Bronchial epithelial cell (primary cell): ENCODE data around the gene BABAM2. TPM values are rescaled to one million over a fixed set of nuclear protein-coding genes. Genes with fewer than 3 reads are reported as not detected.

Source experiments
- DNase-seq: peaks from one replicate; pipeline ENCODE4 v3.0.0-alpha.2; 2010; ENCODE audit warnings: low read depth
- FAIRE-seq: peaks from 2 replicates; lab custom pipeline; 2011; peaks lifted over from hg19 to GRCh38; lab: Jason Lieb, UNC
- H3K27me3 ChIP-seq: 2 replicates; pipeline ENCODE4 v1.5.1; 2011; ENCODE audit warnings: low read length; ENCODE audit not compliant: control insufficient read depth, insufficient read depth
- H3K36me3 ChIP-seq: 2 replicates; pipeline ENCODE4 v1.5.1; 2011; ENCODE audit warnings: low read length; ENCODE audit not compliant: control insufficient read depth, insufficient read depth
- H3K4me3 ChIP-seq: 2 replicates; pipeline ENCODE4 v1.5.1; 2011; ENCODE audit warnings: mild to moderate bottlenecking, low read depth, low read length, control low read depth
- CTCF ChIP-seq: IDR thresholded peaks from 2 replicates; pipeline ENCODE4 v1.5.1; 2011; ENCODE audit warnings: mild to moderate bottlenecking, moderate library complexity, low read length, control low read depth, inconsistent platforms; ENCODE audit not compliant: insufficient read depth, severe bottlenecking
- total RNA-seq: library from RNA; depleted of rRNA; stranded (reverse); fragments of >200 nt; gene quantifications from 2 replicates; pipeline ENCODE4 v1.2.1, GENCODE V29; 2014

Gene BABAM2
- total RNA-seq, 1 donor from 2014 or later: 8.4 TPM

DNA sequence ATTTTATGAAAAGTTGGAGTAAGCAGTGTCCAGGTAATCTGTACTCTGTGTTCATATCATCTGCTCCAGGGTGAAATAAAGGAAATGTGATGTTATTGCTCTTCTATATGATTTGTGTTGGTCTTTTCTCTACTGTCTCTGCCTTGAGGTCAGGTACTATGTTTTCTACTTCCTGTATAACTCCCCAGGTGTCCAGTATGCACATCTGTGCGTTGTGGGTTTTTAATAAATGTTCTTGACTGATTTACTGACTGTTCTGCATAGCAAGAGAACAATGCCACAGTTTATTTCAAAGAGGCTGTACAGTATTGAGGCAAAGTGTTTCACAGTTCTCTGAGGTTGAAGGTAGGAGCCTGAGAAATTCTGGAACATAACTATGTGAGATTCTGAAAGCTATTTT lies 89.7 kb downstream of the BABAM2 start:
- FAIRE-seq: no peak
- TF ChIP-seq CTCF: no peak

DNA sequence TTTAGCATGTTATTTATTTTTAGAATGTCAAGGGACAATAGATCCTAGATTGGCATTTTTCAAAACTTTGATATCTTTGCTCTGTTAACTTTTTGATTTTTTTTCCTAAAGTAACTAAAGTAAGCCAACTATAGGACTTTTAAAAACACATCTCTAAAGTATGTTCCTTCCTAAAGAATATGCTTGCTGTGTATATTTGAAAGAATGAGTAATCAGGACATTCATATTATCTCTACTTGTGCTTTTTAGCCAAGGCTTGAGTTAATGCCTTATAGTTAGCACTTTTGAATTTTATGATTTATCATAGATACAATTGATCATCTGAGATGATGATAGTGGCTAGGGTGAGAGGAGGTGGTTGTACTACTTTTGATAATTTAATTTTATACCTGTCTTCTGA lies 93.6 kb downstream of the BABAM2 start:
- FAIRE-seq (no peak), DNase-seq (no peak)
- TF ChIP-seq CTCF: no peak
- no peaks in the 10 kb centered on the region for H3K36me3 ChIP-seq
- H3K4me3 ChIP-seq: no peak overlapping the region
- H3K27me3 ChIP-seq: no peaks in the 10 kb centered on the region

More for the DNA sequence above, 89.7 kb downstream of the BABAM2 start:
- Histone ChIP-seq H3K36me3 (no peaks in the 10 kb centered on the region), H3K4me3 (no peak overlapping the region), H3K27me3 (no peaks in the 10 kb centered on the region)
- no peak for DNase-seq

GRCh38 chr2:27988306-27988705 lies 97.8 kb downstream of the BABAM2 start:
- TF ChIP-seq CTCF: no peak
- no peak for FAIRE-seq
- H3K27me3 ChIP-seq: no peaks in the 10 kb centered on the region
- no peaks in the 10 kb centered on the region for H3K36me3 ChIP-seq
- no peak for DNase-seq
- no peak overlapping the region for H3K4me3 ChIP-seq

- TF ChIP-seq CTCF: no peak
- H3K36me3 ChIP-seq: no peaks in the 10 kb centered on the region
- FAIRE-seq (no peak), DNase-seq (peak; percentile 24)
- no peak overlapping the region for H3K4me3 ChIP-seq
- H3K27me3 ChIP-seq: no peaks in the 10 kb centered on the region
Observed at GRCh38 chr2:27988718-27989117, 98.2 kb downstream of the BABAM2 start.

DNA sequence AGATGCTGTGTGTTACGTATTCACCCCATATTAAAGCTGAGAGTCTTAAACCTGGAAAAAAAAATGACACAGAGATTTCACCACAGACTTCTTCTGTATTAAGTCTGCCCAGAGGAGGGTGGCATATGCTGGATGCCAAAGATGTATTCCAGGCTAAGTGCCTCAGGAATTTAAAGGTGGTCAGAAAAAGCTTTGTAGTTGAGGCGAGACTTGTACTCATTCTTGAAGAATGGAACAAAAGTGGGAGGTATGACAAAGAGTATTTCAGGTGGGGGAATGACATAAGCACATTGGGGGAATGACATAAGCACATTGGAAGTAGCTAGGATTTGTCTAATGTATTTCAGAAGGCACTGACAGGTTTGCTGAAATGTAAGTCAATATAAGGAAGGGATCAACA lies 98.6 kb downstream of the BABAM2 start:
- FAIRE-seq: no peak
- no peak overlapping the region for H3K4me3 ChIP-seq
- DNase-seq: peak; percentile 96
- TF ChIP-seq CTCF: no peak
- no peaks in the 10 kb centered on the region for H3K27me3 ChIP-seq
- no peaks in the 10 kb centered on the region for H3K36me3 ChIP-seq

DNA sequence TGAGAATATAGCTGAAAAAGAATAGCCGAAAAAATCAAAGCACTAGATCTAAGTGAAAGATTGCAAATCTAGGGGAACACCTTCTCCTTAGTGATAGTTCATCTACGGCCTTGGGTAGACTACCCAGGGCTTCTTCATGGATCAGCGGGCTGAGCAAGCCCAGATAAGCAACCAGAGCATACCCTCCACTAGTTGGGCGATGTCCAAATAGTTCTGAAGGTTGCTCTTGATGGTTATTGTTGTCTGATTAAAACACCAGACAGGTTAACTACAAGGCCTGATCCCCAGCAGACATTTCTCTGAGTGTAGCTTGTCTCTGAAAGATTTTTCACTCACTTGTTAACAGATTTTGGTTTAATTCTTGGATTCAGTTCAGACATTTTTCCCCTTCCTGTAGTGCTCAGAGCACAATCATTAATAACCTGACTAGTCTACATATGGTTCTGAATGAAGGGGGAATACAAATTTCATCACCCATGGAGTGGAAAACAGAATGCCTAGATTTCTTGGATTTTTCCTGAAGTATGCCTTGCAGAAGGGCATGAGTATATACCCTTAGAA lies 99.6 kb downstream of the BABAM2 start:
- DNase-seq (no peak), FAIRE-seq (no peak)
- Histone ChIP-seq H3K4me3 (no peak overlapping the region), H3K27me3 (no peaks in the 10 kb centered on the region), H3K36me3 (no peaks in the 10 kb centered on the region)
- no peak for TF ChIP-seq CTCF
